Astrocyte of the spinal cord (primary cell): ENCODE measurements around the gene ZNF230.
A peak's percentile ranks its signal among the peaks of the same experiment; 100 is the strongest.

ENCODE experiments used
- DNase-seq: peaks from one replicate; pipeline ENCODE4 v3.0.0; 2011; ENCODE audit warnings: low read depth, low spot score
- H3K4me3 ChIP-seq: 2 replicates; pipeline ENCODE4 v1.5.1; 2011; ENCODE audit warnings: low read depth, mild to moderate bottlenecking, low read length, moderate library complexity
- in situ Hi-C: cut with HindIII; loops from 2 replicates; pipeline ENCODE4 v1.10.0; 2017; ENCODE audit warnings: low sequenced_read_pairs
- TF ChIP-seq, protein P1 (sequence below): IDR thresholded peaks from 2 replicates; pipeline ENCODE4 v1.5.1; 2012; ENCODE audit warnings: low read depth, mild to moderate bottlenecking, low read length, inconsistent platforms

The ZNF230 gene

DNA sequence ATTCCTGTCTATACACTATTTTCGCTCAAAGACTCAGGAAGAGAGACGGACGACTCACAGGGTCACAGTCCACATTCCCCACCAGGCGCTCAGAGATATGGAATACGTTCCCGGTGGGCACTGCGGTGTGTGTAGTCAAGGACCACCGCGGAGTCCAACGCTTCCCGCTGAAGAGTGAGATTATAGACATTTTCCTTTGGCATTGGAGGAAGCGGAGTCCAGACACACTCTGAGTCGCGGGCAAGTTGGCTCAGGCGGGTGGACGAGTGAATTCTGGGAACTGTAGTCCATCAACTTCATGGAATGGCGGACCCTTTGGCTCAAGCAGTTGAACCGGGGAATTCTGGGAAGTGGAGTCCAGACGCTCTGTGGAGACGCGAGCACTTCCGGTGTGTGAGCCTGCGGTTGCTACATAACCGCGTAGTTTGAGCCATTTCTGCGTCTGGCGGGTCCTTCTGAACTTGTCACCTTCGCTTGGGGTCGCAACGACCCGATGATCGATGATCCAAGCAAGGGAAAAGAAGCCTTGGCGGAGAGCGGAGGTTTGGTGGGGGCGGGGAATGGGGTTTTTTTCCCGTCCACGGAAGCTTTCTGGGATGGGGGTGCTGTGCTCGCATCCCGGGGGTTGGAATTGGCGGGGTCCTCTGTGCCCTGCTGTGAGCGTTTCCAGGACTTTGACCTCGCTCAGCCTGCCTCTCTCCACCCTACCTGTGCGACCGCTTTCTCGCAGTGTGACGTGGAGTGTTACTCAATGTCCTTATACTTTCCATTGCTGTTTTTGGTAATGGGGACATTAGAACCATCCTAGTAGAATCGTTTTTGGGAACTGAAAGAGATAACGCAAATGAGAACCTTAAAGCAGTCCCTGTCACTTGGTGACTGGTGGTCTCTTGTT lies at the start of gene ZNF230:
Gene ZNF230 (plus strand): TSS at position 392 of the 895 bp plus-strand sequence. CDS start 4,122 bp downstream, outside the sequence.
- H3K4me3 ChIP-seq: peak within 1 kb of the TSS; percentile 95
- in situ Hi-C loops: no loop called here
- TF ChIP-seq, protein P1, sequence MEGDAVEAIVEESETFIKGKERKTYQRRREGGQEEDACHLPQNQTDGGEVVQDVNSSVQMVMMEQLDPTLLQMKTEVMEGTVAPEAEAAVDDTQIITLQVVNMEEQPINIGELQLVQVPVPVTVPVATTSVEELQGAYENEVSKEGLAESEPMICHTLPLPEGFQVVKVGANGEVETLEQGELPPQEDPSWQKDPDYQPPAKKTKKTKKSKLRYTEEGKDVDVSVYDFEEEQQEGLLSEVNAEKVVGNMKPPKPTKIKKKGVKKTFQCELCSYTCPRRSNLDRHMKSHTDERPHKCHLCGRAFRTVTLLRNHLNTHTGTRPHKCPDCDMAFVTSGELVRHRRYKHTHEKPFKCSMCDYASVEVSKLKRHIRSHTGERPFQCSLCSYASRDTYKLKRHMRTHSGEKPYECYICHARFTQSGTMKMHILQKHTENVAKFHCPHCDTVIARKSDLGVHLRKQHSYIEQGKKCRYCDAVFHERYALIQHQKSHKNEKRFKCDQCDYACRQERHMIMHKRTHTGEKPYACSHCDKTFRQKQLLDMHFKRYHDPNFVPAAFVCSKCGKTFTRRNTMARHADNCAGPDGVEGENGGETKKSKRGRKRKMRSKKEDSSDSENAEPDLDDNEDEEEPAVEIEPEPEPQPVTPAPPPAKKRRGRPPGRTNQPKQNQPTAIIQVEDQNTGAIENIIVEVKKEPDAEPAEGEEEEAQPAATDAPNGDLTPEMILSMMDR: no peak
- peak; percentile 93 for DNase-seq

DNA sequence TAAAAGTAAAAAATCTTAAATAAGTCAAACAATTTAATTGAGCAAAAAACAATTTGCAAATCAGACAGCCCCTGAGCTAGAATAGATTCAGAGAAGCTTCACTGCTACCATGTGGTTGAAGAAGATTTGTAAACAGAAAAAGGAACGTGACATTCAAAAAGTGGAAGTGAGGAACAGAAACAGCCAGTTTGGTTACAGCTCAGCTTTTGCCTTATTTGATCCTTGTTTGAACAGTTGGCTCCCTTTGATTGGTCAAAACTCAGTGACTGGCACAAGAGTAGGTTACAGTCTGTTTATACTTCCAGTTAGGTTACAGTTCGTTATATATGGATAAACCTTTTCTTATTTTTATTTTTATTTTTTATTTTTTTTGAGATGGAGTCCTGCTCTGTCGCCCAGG lies 45.9 kb upstream of the ZNF230 start:
- in situ Hi-C loops: no loop called here
- DNase-seq: no peak
- TF ChIP-seq, protein P1: no peak
- H3K4me3 ChIP-seq: no peak overlapping the region

GRCh38 chr19:43957891-43958290 lies 44.9 kb upstream of the ZNF230 start:
- in situ Hi-C loops: no loop called here
- TF ChIP-seq, protein P1: no peak
- DNase-seq: peak; percentile 5
- no peak overlapping the region for H3K4me3 ChIP-seq

GRCh38 chr19:43960411-43960810 lies 42.3 kb upstream of the ZNF230 start:
- DNase-seq: no peak
- in situ Hi-C loops: no loop called here
- TF ChIP-seq, protein P1: no peak
- H3K4me3 ChIP-seq: no peak overlapping the region

- in situ Hi-C loops: no loop called here
- no peak overlapping the region for H3K4me3 ChIP-seq
- TF ChIP-seq, protein P1: no peak
- peak; percentile 11 for DNase-seq
Measured at GRCh38 chr19:43966079-43966694, 36.6 kb upstream of the ZNF230 start.

GRCh38 chr19:43976732-43977131 lies 26.0 kb upstream of the ZNF230 start:
- TF ChIP-seq, protein P1: no peak
- no peak for DNase-seq
- in situ Hi-C loops: no loop called here

More at GRCh38 chr19:43976732-43977131, 26.0 kb upstream of the ZNF230 start:
- H3K4me3 ChIP-seq: no peak overlapping the region
